Esophagus (tissue), 2 donors: ENCODE results near the gene ISG15. TPM values are rescaled to one million over a fixed set of nuclear protein-coding genes. Genes with fewer than 3 reads are reported as not detected.
A peak's percentile ranks its signal among the peaks of the same experiment; 100 is the strongest.
"Not testable (repeated sequence)": the region's sequence is repeated elsewhere in the genome, so short reads cannot be mapped to it uniquely, and the experiment has no call there.

Source experiments
- H3K27ac ChIP-seq, 2 donors: one replicate each; pipeline ENCODE4 v1.5.1; 2013; ENCODE audit warnings: low read depth in 2 of 2, mild to moderate bottlenecking in 2 of 2, inconsistent platforms in 1 of 2, low read length in 1 of 2, moderate library complexity in 1 of 2
- H3K27me3 ChIP-seq, 2 donors: one replicate each; pipeline ENCODE4 v1.6.1; 2013; ENCODE audit warnings: low read length in 2 of 2, control low read depth in 1 of 2, mild to moderate bottlenecking in 1 of 2; ENCODE audit not compliant: insufficient read depth in 2 of 2, control insufficient read depth in 1 of 2
- H3K36me3 ChIP-seq, 2 donors: one replicate each; pipeline ENCODE4 v1.6.1; 2013; ENCODE audit warnings: low read length in 1 of 2; ENCODE audit not compliant: control insufficient read depth in 2 of 2, insufficient read depth in 2 of 2
- H3K4me1 ChIP-seq, 2 donors: one replicate each; pipeline ENCODE4 v1.6.1; 2013; ENCODE audit warnings: low read length in 1 of 2; ENCODE audit not compliant: control insufficient read depth in 2 of 2, insufficient read depth in 2 of 2
- H3K4me3 ChIP-seq, 2 donors: one replicate each; pipeline ENCODE4 v1.5.1; 2013; ENCODE audit warnings: low read length in 2 of 2, mild to moderate bottlenecking in 2 of 2, low read depth in 1 of 2, moderate library complexity in 1 of 2
- H3K9me3 ChIP-seq, 2 donors: one replicate each; pipeline ENCODE4 v1.6.1; 2013; ENCODE audit warnings: mild to moderate bottlenecking in 2 of 2, low read depth in 1 of 2, low read length in 1 of 2, moderate library complexity in 1 of 2; ENCODE audit not compliant: control insufficient read depth in 2 of 2, insufficient read depth in 1 of 2
- WGBS, 2 donors: extraction: QIAGEN DNeasy Blood & Tissue Kit; methylation state at CpG; one replicate each; pipeline ENCODE4 v1.1.7; 2013; 5-methylcytosine and 5-hydroxymethylcytosine counted together
- polyA plus RNA-seq, 2 donors: library from polyadenylated mRNA; stranded (reverse); fragments of 200-250 nt; gene quantifications; one replicate each; pipeline ENCODE4 v1.2.3, GENCODE V29; 2013
- donor health status: healthy with polysubstance abuse.
- donor health status: Bipolar disorder and iron deficiency.

ISG15 gene
- polyA plus RNA-seq, 2 donors, result 17.8 to 40.7 TPM

DNA sequence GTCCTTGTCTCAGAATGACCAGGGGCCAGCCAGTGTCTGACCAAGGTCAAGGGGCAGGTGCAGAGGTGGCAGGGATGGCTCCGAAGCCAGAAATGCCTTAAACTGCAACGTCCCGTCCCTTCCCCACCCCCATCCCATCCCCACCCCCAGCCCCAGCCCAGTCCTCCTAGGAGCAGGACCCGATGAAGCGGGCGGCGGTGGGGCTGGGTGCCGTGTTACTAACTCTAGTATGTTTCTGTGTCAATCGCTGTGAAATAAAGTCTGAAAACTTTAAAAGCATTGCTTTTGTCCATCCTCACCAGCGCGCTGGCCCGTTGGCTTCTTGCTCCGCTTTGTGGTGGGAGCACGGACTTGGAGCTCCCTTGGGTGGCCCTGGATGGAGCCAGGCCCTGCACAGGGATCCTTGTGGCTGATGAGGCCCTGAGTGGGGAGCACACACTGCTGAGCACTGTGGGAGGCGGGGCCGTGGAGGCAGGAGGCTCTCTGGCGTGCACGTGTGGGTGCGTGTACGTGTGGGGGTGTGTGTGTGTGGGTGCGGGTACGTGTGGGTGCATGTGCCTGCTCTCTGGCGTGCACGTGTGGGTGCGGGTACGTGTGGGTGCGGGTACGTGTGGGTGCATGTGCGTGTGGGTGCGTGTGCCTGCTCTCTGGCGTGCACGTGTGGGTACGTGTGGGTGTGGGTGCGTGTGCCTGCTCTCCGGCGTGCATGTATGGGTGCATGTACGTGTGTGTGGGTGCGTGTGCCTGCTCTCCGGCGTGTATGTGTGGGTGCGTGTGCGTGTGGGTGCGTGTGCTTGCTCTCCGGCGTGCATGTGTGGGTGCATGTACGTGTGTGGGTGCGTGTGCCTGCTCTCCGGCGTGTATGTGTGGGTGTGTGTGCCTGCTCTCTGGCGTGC, 42.8 kb downstream of the ISG15 start:
- 86 to 87% methylated on average over 50 of the region's 50 CpGs for WGBS, 2 donors
- Histone ChIP-seq H3K27ac (no peak overlapping the region), H3K4me1 (peaks cover 0 to 3% of the 10 kb centered on the region in 2 donors), H3K4me3 (no peak overlapping the region), H3K36me3 (peaks cover 0 to 32% of the 10 kb centered on the region in 2 donors), H3K9me3 (no peaks in the 10 kb centered on the region), H3K27me3 (no peaks in the 10 kb centered on the region)

GRCh38 chr1:1057769-1058087, 44.4 kb downstream of the ISG15 start:
- 43 to 52% methylated on average over 15 of the region's 15 CpGs for WGBS, 2 donors
- H3K27me3 ChIP-seq, result not testable (repeated sequence)

DNA sequence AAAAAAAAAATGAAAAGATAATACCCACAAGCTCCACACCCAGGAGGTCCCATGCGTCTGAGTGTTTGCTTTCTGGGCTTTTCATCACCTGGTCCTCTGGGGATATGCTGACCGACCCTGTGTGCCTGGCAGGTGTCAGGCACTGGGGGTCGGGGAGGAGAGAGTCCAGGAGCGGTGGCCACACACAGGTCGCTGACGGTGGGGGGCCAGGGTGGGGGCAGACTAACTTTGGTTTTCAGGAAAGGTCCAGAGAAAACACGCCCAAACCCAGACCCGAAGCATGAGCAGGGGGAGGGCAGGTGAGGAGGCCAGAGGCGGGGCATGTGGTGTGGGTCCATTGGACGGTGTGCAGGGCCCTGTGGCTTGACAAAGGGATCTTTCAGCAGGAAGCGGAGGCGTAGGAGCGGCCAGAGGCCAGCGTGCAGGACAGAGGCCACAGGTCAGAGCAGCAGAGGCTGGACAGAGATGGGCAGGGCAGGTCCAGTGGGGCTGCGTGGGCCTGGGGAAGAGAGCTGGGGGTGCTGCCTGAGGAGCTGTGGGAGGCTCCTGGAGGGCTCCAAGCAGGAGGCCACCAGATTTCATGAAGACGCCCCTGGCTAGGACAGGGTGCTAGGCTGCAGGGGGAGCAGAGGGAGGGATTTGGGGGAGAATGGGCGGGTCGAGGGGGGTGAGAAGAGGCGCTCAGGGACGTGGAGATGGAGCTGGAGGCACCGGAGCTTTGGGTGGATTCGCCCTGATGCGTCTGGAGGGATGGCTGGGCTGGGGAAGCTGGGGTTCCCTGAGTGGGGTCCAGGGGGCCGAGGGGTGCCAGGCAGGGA, 45.0 kb downstream of the ISG15 start:
- H3K27me3 ChIP-seq, result no peaks in the 10 kb centered on the region
- H3K9me3 ChIP-seq, result peaks cover 0 to 3% of the 10 kb centered on the region in 2 donors
- no peak overlapping the region for H3K27ac ChIP-seq
- peaks cover 0 to 3% of the 10 kb centered on the region in 2 donors for H3K4me1 ChIP-seq
- H3K36me3 ChIP-seq, result peaks cover 0 to 20% of the 10 kb centered on the region in 2 donors
- WGBS, 2 donors, result 15 to 16% methylated on average over 24 of the region's 24 CpGs
- peak overlapping the region in 1 of 2 donors; percentile 30 for H3K4me3 ChIP-seq

More at GRCh38 chr1:1057769-1058087, 44.4 kb downstream of the ISG15 start:
- not testable (repeated sequence) for H3K27ac ChIP-seq, H3K4me1 ChIP-seq, H3K9me3 ChIP-seq, H3K4me3 ChIP-seq
- peaks cover 0 to 22% of the 10 kb centered on the region in 2 donors for H3K36me3 ChIP-seq

DNA sequence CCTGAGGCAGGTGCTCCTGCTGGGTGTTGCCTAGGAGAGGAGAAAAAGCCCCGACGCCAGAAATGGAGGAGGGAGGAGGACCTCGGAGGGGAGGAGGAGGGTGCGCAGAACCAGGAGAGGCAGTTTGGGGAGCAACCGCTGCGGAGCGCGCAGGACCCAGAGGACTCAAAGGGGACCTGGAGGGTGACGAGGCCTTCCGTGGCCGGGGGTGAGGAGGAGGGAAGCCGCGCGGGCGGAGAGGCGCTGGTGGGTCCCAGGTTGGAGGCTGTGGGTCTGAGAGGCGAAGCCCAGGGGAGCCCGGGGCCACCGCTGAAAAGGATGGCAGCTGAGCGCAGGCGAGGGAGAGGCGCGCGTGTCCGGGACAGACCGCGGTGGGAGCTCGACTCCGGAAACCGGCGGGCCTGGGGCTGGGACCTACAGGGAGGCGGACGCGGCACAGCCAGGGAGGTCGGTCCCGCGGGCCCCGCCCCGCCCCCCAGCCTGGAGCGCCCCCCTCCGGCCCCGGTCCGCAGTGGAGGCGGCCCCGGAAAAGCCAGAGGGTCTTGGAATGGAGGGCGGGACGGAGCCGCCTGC, 45.7 kb downstream of the ISG15 start:
- peaks cover 1 to 5% of the 10 kb centered on the region in 2 donors for H3K4me1 ChIP-seq
- no peak overlapping the region for H3K27ac ChIP-seq
- H3K4me3 ChIP-seq, result peak overlapping the region; percentile 30 to 40
- H3K36me3 ChIP-seq, result peaks cover 0 to 13% of the 10 kb centered on the region in 2 donors
- WGBS, 2 donors, result 1 to 2% methylated on average over 28 to 48 of the region's 48 CpGs
- no peaks in the 10 kb centered on the region for H3K27me3 ChIP-seq
- H3K9me3 ChIP-seq, result peaks cover 0 to 3% of the 10 kb centered on the region in 2 donors

DNA sequence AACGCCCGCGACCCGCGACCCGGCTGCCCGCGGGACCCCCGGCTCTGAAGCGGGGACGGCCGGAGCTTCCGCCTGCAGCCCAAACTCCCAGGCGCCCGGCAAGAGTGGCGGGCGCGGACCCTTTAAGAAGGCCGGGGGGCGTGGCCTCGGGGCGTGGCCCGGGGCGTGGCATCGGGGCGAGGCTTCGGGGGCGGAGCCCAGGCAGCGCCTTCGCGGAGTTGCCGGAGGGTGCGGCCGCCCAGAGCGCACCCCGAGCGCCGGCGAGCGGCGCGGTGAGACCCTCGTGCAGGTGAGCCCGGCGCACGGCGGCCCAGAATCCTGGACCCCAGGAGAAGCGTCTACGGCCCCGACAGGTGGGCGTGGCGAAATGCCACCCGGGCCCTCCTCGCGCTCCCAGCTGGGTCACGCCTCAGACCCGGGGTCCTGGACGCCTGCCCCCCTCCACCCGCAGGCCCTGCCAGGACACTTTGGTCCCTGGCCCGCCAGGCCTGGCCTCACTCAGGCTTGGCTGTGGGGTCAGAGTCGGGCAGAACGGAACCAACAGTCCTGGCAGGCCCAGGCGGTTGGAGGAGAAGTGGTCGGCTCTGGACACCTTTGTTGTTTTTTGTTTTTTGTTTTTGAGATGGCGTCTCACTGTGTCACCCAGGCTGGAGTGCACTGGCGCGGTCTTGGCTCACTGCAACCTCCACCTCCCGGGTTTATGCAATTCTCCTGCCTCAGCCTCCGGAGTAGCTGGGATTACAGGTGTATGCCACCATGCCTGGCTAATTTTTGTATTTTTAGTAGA, 46.4 kb downstream of the ISG15 start:
- peaks cover 0 to 3% of the 10 kb centered on the region in 2 donors for H3K9me3 ChIP-seq
- H3K27me3 ChIP-seq, result no peaks in the 10 kb centered on the region
- peaks cover 0 to 6% of the 10 kb centered on the region in 2 donors for H3K36me3 ChIP-seq
- no peak overlapping the region for H3K27ac ChIP-seq
- 3% methylated on average over 41 to 69 of the region's 69 CpGs for WGBS, 2 donors
- H3K4me3 ChIP-seq, result peak overlapping the region; percentile 30 to 40
- peaks cover 6 to 7% of the 10 kb centered on the region in 2 donors for H3K4me1 ChIP-seq

DNA sequence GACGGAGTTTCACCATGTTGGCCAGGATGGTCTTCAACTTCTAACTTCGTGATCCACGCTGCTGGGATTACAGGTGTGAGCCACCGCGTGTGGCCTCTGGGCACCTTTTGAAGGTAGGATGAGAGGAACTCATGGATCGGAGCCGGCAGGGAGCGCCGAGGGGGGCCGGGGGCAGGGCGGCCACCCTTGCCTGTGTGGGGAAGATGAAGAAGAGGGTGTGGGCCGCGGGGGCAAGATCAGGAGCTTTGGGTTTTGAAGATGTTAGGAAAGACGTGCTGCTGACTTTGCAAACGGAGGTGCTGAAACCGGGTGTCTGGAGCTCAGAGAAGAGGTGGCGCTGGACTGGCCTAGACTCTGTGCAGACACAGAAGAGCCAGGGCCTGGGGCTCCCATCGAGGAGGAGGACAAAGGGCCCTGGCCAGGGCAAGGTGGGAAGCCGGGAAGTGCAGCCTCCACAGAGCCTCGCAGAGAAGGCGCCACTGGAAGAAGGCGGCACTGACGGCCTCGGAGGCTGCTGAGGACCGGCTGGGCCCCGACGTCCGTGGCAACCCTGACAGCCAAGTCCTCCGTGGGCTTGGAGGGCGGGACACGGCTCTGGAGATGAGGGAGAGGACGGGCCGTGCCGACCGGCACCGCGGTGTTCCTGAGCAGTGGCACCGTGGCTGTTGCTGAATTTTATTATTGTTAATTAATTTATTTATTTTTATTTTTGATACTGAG, 47.1 kb downstream of the ISG15 start:
- no peak overlapping the region for H3K27ac ChIP-seq
- 41 to 44% methylated on average over 38 of the region's 38 CpGs for WGBS, 2 donors
- peak overlapping the region in 1 of 2 donors; percentile 30 for H3K4me3 ChIP-seq
- peaks cover 6 to 7% of the 10 kb centered on the region in 2 donors for H3K4me1 ChIP-seq
- H3K36me3 ChIP-seq, result peaks cover 0 to under 1% of the 10 kb centered on the region in 2 donors
- peaks cover 0 to 3% of the 10 kb centered on the region in 2 donors for H3K9me3 ChIP-seq
- no peaks in the 10 kb centered on the region for H3K27me3 ChIP-seq

- no peaks in the 10 kb centered on the region for H3K27me3 ChIP-seq
- peak overlapping the region in 1 of 2 donors; percentile 11 for H3K4me3 ChIP-seq
- peaks cover 0 to 3% of the 10 kb centered on the region in 2 donors for H3K9me3 ChIP-seq
Measured at GRCh38 chr1:1061682-1062345, 48.5 kb downstream of the ISG15 start.

GRCh38 chr1:1062348-1063163, 49.3 kb downstream of the ISG15 start:
- 24 to 25% methylated on average over 29 of the region's 29 CpGs for WGBS, 2 donors
- Histone ChIP-seq H3K27me3 (no peaks in the 10 kb centered on the region), H3K27ac (no peak overlapping the region), H3K4me3 (no peak overlapping the region), H3K4me1 (peaks cover 6 to 7% of the 10 kb centered on the region in 2 donors), H3K9me3 (peaks cover 0 to 8% of the 10 kb centered on the region in 2 donors), H3K36me3 (peaks cover 0 to 7% of the 10 kb centered on the region in 2 donors)

More at GRCh38 chr1:1061682-1062345, 48.5 kb downstream of the ISG15 start:
- Histone ChIP-seq H3K4me1 (peaks cover 6 to 7% of the 10 kb centered on the region in 2 donors), H3K27ac (no peak overlapping the region), H3K36me3 (no peaks in the 10 kb centered on the region)
- 39 to 45% methylated on average over 13 to 16 of the region's 18 CpGs for WGBS, 2 donors
